ENCODE data around the gene CRABP2. TPM values are rescaled to one million over a fixed set of nuclear protein-coding genes. Genes with fewer than 3 reads are reported as not detected.

Gene CRABP2
- total and polyA plus RNA-seq, 10 donors = 1.2 to 13.1 (median 3.7) TPM

- Histone ChIP-seq H3K36me3 (no peaks in the 10 kb centered on the region), H3K27me3 (replicated peaks in 1 of 7) (peaks cover 0 to 47% (median 16%) of the 10 kb centered on the region in 7 donors), H3K4me3 (no peak overlapping the region), H3K27ac (no peak overlapping the region), H3K4me1 (peaks cover 46 to 77% (median 71%) of the 10 kb centered on the region in 6 donors), H3K9me3 (no peaks in the 10 kb centered on the region)
- intact Hi-C loops (cut with DNase I; ENCODE audit: low total_unique reads) = no loop called here
- WGBS, 5 donors = 82 to 97% (median 87%) methylated on average over 7 to 14 of the region's 14 CpGs
- no peak for DNase-seq
- TF ChIP-seq POLR2A (IDR thresholded peaks at IDR 0.05) (no peak), POLR2AphosphoS5 (IDR thresholded peaks at IDR 0.05) (no peak), CTCF (IDR thresholded peaks at IDR 0.05 in 8 of 11, conservative IDR thresholded peaks at IDR 0.05 in 3 of 11) (no peak)
Measured at GRCh38 chr1:156658496-156658895, 46.9 kb downstream of the CRABP2 start.

GRCh38 chr1:156657741-156658319 is 47.6 kb downstream of the CRABP2 start:
- Histone ChIP-seq H3K27me3 (replicated peaks in 1 of 7) (peaks cover 0 to 54% (median 16%) of the 10 kb centered on the region in 7 donors), H3K4me1 (peaks cover 43 to 71% (median 64%) of the 10 kb centered on the region in 6 donors), H3K36me3 (no peaks in the 10 kb centered on the region), H3K4me3 (peak overlapping the region in 4 of 8 donors; percentile 26 to 65 (median 36)), H3K9me3 (no peaks in the 10 kb centered on the region), H3K27ac (no peak overlapping the region)
- TF ChIP-seq CTCF (IDR thresholded peaks at IDR 0.05 in 8 of 11, conservative IDR thresholded peaks at IDR 0.05 in 3 of 11) (peak in 5 of 11 experiments; percentile 1 to 60 (median 55)), POLR2A (IDR thresholded peaks at IDR 0.05) (no peak)
- DNase-seq = no peak
- intact Hi-C loops (cut with DNase I; ENCODE audit: low total_unique reads) = no loop called here
- 9 to 14% (median 13%) methylated on average over 15 of the region's 15 CpGs for WGBS, 5 donors

GRCh38 chr1:156656806-156657740 is 48.3 kb downstream of the CRABP2 start:
- Histone ChIP-seq H3K36me3 (no peaks in the 10 kb centered on the region), H3K27me3 (replicated peaks in 1 of 7) (peaks cover 0 to 61% (median 20%) of the 10 kb centered on the region in 7 donors), H3K4me3 (peak overlapping the region in 7 of 8 donors; percentile 16 to 65 (median 27)), H3K27ac (no peak overlapping the region), H3K4me1 (peaks cover 35 to 63% (median 57%) of the 10 kb centered on the region in 6 donors), H3K9me3 (no peaks in the 10 kb centered on the region)
- 1 to 4% (median 1%) methylated on average over 48 to 54 of the region's 54 CpGs for WGBS, 5 donors
- TF ChIP-seq POLR2AphosphoS5 (IDR thresholded peaks at IDR 0.05) (peak in 2 of 3 donors; percentile 27 to 47), POLR2A (IDR thresholded peaks at IDR 0.05) (no peak), CTCF (IDR thresholded peaks at IDR 0.05 in 8 of 11, conservative IDR thresholded peaks at IDR 0.05 in 3 of 11) (peak; percentile 65 to 96 (median 90))
- DNase-seq = peak; percentile 93
- intact Hi-C loops (cut with DNase I; ENCODE audit: low total_unique reads) = no loop called here
